ENCODE results near the gene UBA1. TPM values are rescaled to one million over a fixed set of nuclear protein-coding genes. Genes with fewer than 3 reads are reported as not detected.

The UBA1 gene
- total RNA-seq, 1 donor from 2014 or later: 538 TPM

- Mint-ChIP-seq H3K27ac (no peak overlapping the region), H3K36me3 (ENCODE audit: insufficient read depth) (peaks cover 53% of the 10 kb centered on the region)
Observed at GRCh38 chrX:47243351-47243750, 49.7 kb downstream of the UBA1 start.

GRCh38 chrX:47244676-47245075 lies 51.0 kb downstream of the UBA1 start:
- no peaks in the 10 kb centered on the region for H3K27me3 Mint-ChIP-seq
- H3K4me1 Mint-ChIP-seq (ENCODE audit: low read depth): peaks cover 2% of the 10 kb centered on the region
- peaks cover 55% of the 10 kb centered on the region for H3K36me3 Mint-ChIP-seq (ENCODE audit: insufficient read depth)

More at GRCh38 chrX:47243351-47243750, 49.7 kb downstream of the UBA1 start:
- TF ChIP-seq CTCF (IDR thresholded peaks at IDR 0.05; ENCODE audit: unreplicated experiment): no peak
- Mint-ChIP-seq H3K4me3 (ENCODE audit: low read depth) (no peak overlapping the region), H3K27me3 (no peaks in the 10 kb centered on the region), H3K4me1 (ENCODE audit: low read depth) (peaks cover 4% of the 10 kb centered on the region), H3K9me3 (ENCODE audit: low read depth) (no peaks in the 10 kb centered on the region)
- no peak for DNase-seq (ENCODE audit: low spot score, unreplicated experiment)

GRCh38 chrX:47245156-47245555 lies 51.5 kb downstream of the UBA1 start:
- Mint-ChIP-seq H3K9me3 (ENCODE audit: low read depth) (no peaks in the 10 kb centered on the region), H3K4me3 (ENCODE audit: low read depth) (no peak overlapping the region), H3K27ac (no peak overlapping the region), H3K27me3 (no peaks in the 10 kb centered on the region), H3K4me1 (ENCODE audit: low read depth) (peaks cover 2% of the 10 kb centered on the region), H3K36me3 (ENCODE audit: insufficient read depth) (peaks cover 52% of the 10 kb centered on the region)
- no peak for DNase-seq (ENCODE audit: low spot score, unreplicated experiment)
- no peak for TF ChIP-seq CTCF (IDR thresholded peaks at IDR 0.05; ENCODE audit: unreplicated experiment)

More at GRCh38 chrX:47244676-47245075, 51.0 kb downstream of the UBA1 start:
- H3K4me3 Mint-ChIP-seq (ENCODE audit: low read depth): no peak overlapping the region
- no peak for TF ChIP-seq CTCF (IDR thresholded peaks at IDR 0.05; ENCODE audit: unreplicated experiment)
- H3K27ac Mint-ChIP-seq: no peak overlapping the region
- H3K9me3 Mint-ChIP-seq (ENCODE audit: low read depth): no peaks in the 10 kb centered on the region
- DNase-seq (ENCODE audit: low spot score, unreplicated experiment): no peak

GRCh38 chrX:47247206-47247998 lies 53.8 kb downstream of the UBA1 start:
- no peaks in the 10 kb centered on the region for H3K9me3 Mint-ChIP-seq (ENCODE audit: low read depth)
- peak overlapping the region; percentile 33 for H3K27ac Mint-ChIP-seq
- no peaks in the 10 kb centered on the region for H3K27me3 Mint-ChIP-seq
- no peak for DNase-seq (ENCODE audit: low spot score, unreplicated experiment)
- no peak overlapping the region for H3K4me3 Mint-ChIP-seq (ENCODE audit: low read depth)
- peaks cover 2% of the 10 kb centered on the region for H3K4me1 Mint-ChIP-seq (ENCODE audit: low read depth)
- peaks cover 37% of the 10 kb centered on the region for H3K36me3 Mint-ChIP-seq (ENCODE audit: insufficient read depth)
- TF ChIP-seq CTCF (IDR thresholded peaks at IDR 0.05; ENCODE audit: unreplicated experiment): no peak

GRCh38 chrX:47247999-47248320 lies 54.3 kb downstream of the UBA1 start:
- Mint-ChIP-seq H3K9me3 (ENCODE audit: low read depth) (no peaks in the 10 kb centered on the region), H3K36me3 (ENCODE audit: insufficient read depth) (peaks cover 34% of the 10 kb centered on the region), H3K4me3 (ENCODE audit: low read depth) (no peak overlapping the region), H3K27me3 (no peaks in the 10 kb centered on the region), H3K27ac (peak overlapping the region; percentile 33), H3K4me1 (ENCODE audit: low read depth) (peaks cover 2% of the 10 kb centered on the region)
- TF ChIP-seq CTCF (IDR thresholded peaks at IDR 0.05; ENCODE audit: unreplicated experiment): no peak
- DNase-seq (ENCODE audit: low spot score, unreplicated experiment): no peak
